RWPE1 (cell line): ENCODE results near the gene PLTP.

Experiments
- CTCF ChIA-PET: fragments of 350-600 bp; sonication (Branson Sonifier 250); formaldehyde crosslinking; extraction: SDS; loops from one replicate; lab custom pipeline; 2021; lab: Yijun Ruan, JAX
- POLR2A ChIA-PET: fragments of 400-600 bp; formaldehyde crosslinking; extraction: SDS; loops from one replicate; lab custom pipeline; 2020; ENCODE audit warnings: antibody characterized with exemption; ENCODE audit not compliant: low non-redundant PET; lab: Yijun Ruan, JAX
- DNase-seq: peaks from one replicate; pipeline ENCODE4 v3.0.0; 2012; ENCODE audit warnings: low spot score
- H3K27ac ChIP-seq: fragments of 450-650 bp; 2 replicates; pipeline ENCODE4 v1.5.1; 2017
- CTCF ChIP-seq: fragments of 450-650 bp; conservative IDR thresholded peaks from 2 replicates; pipeline ENCODE4 v1.5.1; 2017; ENCODE audit warnings: low read depth, mild to moderate bottlenecking

The PLTP gene

GRCh38 chr20:45953672-45954071 is 41.7 kb upstream of the PLTP start:
- DNase-seq: no peak
- POLR2A ChIA-PET: interaction anchor here (1.5 kb wide), 1 partner anchor 19 kb away, joined by 10 read pairs; no protein-coding TSS in a partner anchor
- CTCF ChIA-PET: interaction anchor here (0.6 to 2.3 kb wide), 4 partner anchors 9 to 524 kb away, joined by 3 to 12 read pairs (median 3); no protein-coding TSS in a partner anchor
- TF ChIP-seq CTCF: no peak
- no peak overlapping the region for H3K27ac ChIP-seq

GRCh38 chr20:45952861-45953260 is 40.9 kb upstream of the PLTP start:
- ChIA-PET POLR2A (interaction anchor here (1.5 kb wide), 1 partner anchor 18 kb away, joined by 10 read pairs; no protein-coding TSS in a partner anchor), CTCF (interaction anchor here (0.6 to 2.3 kb wide), 3 partner anchors 8 to 590 kb away, joined by 3 to 12 read pairs (median 3); partner anchors contain the start of gene SYS1)
- no peak for TF ChIP-seq CTCF
- H3K27ac ChIP-seq: no peak overlapping the region
- DNase-seq: no peak

- DNase-seq: no peak
- TF ChIP-seq CTCF: no peak
- H3K27ac ChIP-seq: peak overlapping the region; percentile 86
- ChIA-PET POLR2A (interaction anchor here (1.5 kb wide), 1 partner anchor 17 kb away, joined by 10 read pairs; no protein-coding TSS in a partner anchor), CTCF (interaction anchor here (0.6 to 2.3 kb wide), 4 partner anchors 7 to 589 kb away, joined by 3 to 12 read pairs (median 3); partner anchors contain the start of gene SYS1)
These were observed 40.2 kb upstream of the PLTP start for GRCh38 chr20:45951925-45952834.

GRCh38 chr20:45950330-45950646 is 38.3 kb upstream of the PLTP start:
- POLR2A ChIA-PET: interaction anchor here (5.6 kb wide), 1 partner anchor 16 kb away, joined by 35 read pairs; the partner anchor contains the start of gene PCIF1
- peak overlapping the region; percentile 86 for H3K27ac ChIP-seq
- no peak for DNase-seq
- CTCF ChIA-PET: interaction anchor here (3.4 kb wide), 1 partner anchor 19 kb away, joined by 19 read pairs; no protein-coding TSS in a partner anchor
- no peak for TF ChIP-seq CTCF

- CTCF ChIA-PET: interaction anchor here (0.6 to 3.4 kb wide), 2 partner anchors 20 to 27 kb away, joined by 4 to 19 read pairs; no protein-coding TSS in a partner anchor
- DNase-seq: no peak
- POLR2A ChIA-PET: interaction anchor here (5.6 kb wide), 1 partner anchor 15 kb away, joined by 35 read pairs; the partner anchor contains the start of gene PCIF1
- peak overlapping the region; percentile 86 for H3K27ac ChIP-seq
- no peak for TF ChIP-seq CTCF
These were observed 37.8 kb upstream of the PLTP start for GRCh38 chr20:45949542-45950329.
